IgD-negative memory B cell (primary cell): ENCODE results near the gene BLACAT1. TPM values are rescaled to one million over a fixed set of nuclear protein-coding genes. Genes with fewer than 3 reads are reported as not detected.
A peak's percentile ranks its signal among the peaks of the same experiment; 100 is the strongest.
"Not testable (repeated sequence)": the region's sequence is repeated elsewhere in the genome, so short reads cannot be mapped to it uniquely, and the experiment has no call there.

Experiments used
- H3K27ac Mint-ChIP-seq, 3 donors: one replicate each; pipeline ENCODE4 v1.8.0; 2020 to 2022; ENCODE audit warnings: mild to moderate bottlenecking in 3 of 3, mixed read lengths in 3 of 3, moderate library complexity in 1 of 3
- H3K27me3 Mint-ChIP-seq: one replicate; pipeline ENCODE4 v1.8.0; 2021; ENCODE audit warnings: mixed read lengths
- H3K36me3 Mint-ChIP-seq: one replicate; pipeline ENCODE4 v1.8.0; 2020; ENCODE audit warnings: mild to moderate bottlenecking, mixed read lengths
- H3K4me1 Mint-ChIP-seq, 3 donors: one replicate each; pipeline ENCODE4 v1.8.0; 2020 to 2022; ENCODE audit warnings: mixed read lengths in 3 of 3, mild to moderate bottlenecking in 1 of 3
- H3K4me3 Mint-ChIP-seq, 4 donors: one replicate each; pipeline ENCODE4 v1.8.0; 2020 to 2022; ENCODE audit warnings: mild to moderate bottlenecking in 4 of 4, mixed read lengths in 4 of 4, moderate library complexity in 3 of 4
- H3K9me3 Mint-ChIP-seq, 3 donors: one replicate each; pipeline ENCODE4 v1.8.0; 2020 to 2021; ENCODE audit warnings: mixed read lengths in 3 of 3, mild to moderate bottlenecking in 1 of 3
- polyA plus RNA-seq: library from polyadenylated mRNA; unstranded; fragments of 300-500 nt; fragmentation: Illumina TruSeq; gene quantifications from one replicate; pipeline ENCODE4 v1.2.3, GENCODE V29; 2021

The BLACAT1 gene
- polyA plus RNA-seq, 1 donor from 2014 or later: not detected

GRCh38 chr1:205432692-205433091, 23.2 kb downstream of the BLACAT1 start:
- H3K27me3 Mint-ChIP-seq, H3K9me3 Mint-ChIP-seq, H3K36me3 Mint-ChIP-seq, H3K27ac Mint-ChIP-seq: not testable (repeated sequence)
- Mint-ChIP-seq H3K4me3 (peak overlapping the region in 1 of 4 donors; percentile 45), H3K4me1 (peaks cover 28 to 44% (median 29%) of the 10 kb centered on the region in 3 donors)

DNA sequence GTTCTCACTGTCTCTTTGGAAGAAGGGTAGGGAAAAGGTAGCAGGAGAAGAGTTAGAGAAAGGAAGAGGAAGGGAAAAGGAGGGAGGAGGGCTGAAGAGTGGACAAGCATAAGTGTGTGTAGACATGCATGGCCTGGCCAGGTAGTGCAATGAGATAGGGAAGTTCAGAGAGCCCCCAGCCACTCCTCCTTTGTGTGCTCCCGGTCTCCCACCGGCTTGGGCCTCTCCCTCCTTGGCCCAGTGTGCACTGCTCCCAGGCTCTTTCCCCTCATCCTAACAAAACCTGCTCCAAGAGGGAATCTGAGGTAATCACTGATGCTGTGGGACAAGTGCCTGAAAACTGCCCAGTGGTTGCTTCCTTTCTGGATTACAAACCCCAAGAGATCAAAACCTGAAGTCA, 23.7 kb downstream of the BLACAT1 start:
- H3K27ac Mint-ChIP-seq: peak overlapping the region in 1 of 3 donors; percentile 33
- peaks cover 3% of the 10 kb centered on the region for H3K27me3 Mint-ChIP-seq
- no peaks in the 10 kb centered on the region for H3K36me3 Mint-ChIP-seq
- H3K4me3 Mint-ChIP-seq: peak overlapping the region in 1 of 4 donors; percentile 89
- no peaks in the 10 kb centered on the region for H3K9me3 Mint-ChIP-seq
- peaks cover 28 to 41% (median 29%) of the 10 kb centered on the region in 3 donors for H3K4me1 Mint-ChIP-seq

DNA sequence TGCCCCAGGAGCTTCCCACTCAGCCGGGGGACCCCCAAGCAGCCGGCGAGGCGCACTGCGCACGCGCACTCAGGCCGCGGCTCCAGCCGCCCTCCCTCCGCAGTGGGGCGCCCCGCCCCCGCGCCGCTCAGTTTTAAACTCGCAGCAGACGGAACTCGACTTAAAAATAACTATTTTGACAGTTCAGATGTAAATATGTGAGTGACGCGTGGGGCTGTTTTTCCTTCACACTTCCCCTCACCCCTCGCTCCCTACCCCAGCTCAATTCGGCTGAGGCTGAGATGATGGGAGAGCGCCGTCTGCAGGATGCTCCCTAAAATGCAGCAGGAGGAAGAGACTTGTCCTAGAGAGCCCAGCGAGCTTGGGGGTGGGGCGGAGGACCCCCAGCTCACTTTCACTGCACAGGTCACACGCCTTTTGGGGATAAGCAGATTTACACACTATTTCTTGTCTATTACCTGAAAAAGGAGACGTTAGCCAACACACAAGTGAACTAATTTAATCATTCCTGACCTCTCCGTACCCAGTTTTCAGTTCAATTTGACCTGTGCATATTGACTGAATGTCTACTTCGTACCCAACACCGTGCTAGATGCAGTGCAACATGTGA, 25.0 kb downstream of the BLACAT1 start:
- Mint-ChIP-seq H3K9me3 (no peaks in the 10 kb centered on the region), H3K36me3 (no peaks in the 10 kb centered on the region), H3K27ac (peak overlapping the region in 2 of 3 donors; percentile 27 to 72), H3K4me1 (peaks cover 23 to 35% (median 29%) of the 10 kb centered on the region in 3 donors), H3K4me3 (peak overlapping the region; percentile 44 to 90 (median 85)), H3K27me3 (peaks cover 3% of the 10 kb centered on the region)

GRCh38 chr1:205429762-205430695, 25.8 kb downstream of the BLACAT1 start:
- Mint-ChIP-seq H3K27me3 (peaks cover 3% of the 10 kb centered on the region), H3K27ac (peak overlapping the region in 2 of 3 donors; percentile 27 to 80), H3K4me1 (peaks cover 16 to 27% (median 22%) of the 10 kb centered on the region in 3 donors), H3K36me3 (no peaks in the 10 kb centered on the region), H3K9me3 (no peaks in the 10 kb centered on the region), H3K4me3 (peak overlapping the region; percentile 39 to 90 (median 85))

DNA sequence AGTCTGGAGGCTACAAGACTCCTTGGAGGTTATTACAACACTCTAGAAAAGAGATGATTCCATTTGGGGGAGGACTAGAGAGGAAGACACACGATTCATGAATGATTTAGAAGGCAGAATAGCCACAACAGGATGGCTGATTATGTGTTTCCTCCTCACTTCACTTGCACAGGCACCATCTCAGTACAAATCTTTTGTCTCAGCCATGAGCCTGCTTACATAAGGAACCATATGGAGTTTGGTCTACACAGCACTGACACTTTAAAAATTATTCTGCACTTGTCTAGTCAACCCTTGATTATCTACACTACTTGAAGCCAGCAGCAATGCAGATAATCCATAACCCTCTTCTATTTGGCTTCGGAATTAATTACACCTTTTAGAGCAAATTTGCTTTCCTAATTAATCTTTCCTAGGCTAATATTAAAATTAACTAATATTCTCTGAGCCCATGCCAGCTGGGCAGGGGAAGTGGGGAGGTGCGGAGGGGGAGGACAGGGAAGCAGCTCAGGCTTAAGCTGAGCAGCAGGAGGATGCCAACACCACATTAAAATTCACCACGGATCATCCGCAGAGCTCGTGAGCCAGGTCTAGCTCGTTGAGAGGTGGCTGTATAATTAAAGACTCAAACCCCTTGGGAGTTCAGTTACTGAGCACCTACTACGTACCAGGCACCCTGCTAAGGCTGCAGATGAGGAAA, 30.8 kb downstream of the BLACAT1 start:
- Mint-ChIP-seq H3K4me3 (no peak overlapping the region), H3K9me3 (no peaks in the 10 kb centered on the region), H3K36me3 (no peaks in the 10 kb centered on the region), H3K27ac (no peak overlapping the region), H3K27me3 (peaks cover 3% of the 10 kb centered on the region), H3K4me1 (peaks cover 4 to 8% (median 5%) of the 10 kb centered on the region in 3 donors)

- Mint-ChIP-seq H3K9me3 (no peaks in the 10 kb centered on the region), H3K36me3 (no peaks in the 10 kb centered on the region), H3K4me3 (no peak overlapping the region), H3K27ac (no peak overlapping the region), H3K27me3 (peaks cover 3% of the 10 kb centered on the region), H3K4me1 (peaks cover 0 to 6% (median 2%) of the 10 kb centered on the region in 3 donors)
Measured at GRCh38 chr1:205423814-205424399, 31.9 kb downstream of the BLACAT1 start.

DNA sequence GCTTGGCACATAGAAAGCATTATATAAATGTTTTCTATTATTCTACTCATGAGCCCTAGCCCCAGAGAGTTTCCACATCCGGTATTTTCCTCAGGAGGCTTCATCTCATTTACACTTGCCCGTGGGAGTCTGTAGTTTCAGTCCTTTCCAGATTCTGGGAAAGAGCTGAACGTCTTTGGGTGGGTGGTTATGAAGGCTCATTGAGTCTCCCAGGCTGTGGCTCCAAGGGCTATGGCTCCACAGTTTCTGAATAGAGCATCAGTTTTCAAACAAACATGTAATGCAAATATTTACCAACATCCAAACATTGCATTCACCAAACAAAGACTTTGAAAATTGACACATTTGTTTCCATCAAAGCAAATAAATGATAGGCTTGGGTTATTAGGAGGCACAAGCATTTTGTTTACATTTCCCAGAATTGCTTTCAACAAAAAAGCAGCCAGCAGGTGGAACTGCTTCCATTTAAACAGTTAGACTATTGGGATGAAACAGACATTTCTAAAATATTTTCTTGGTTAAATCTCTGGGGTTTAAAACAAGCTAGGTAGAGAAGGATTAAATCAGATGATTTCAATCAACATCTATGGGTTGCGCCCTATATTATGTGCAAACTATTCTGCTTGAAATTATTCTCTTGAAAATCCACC, 32.7 kb downstream of the BLACAT1 start:
- peaks cover 3% of the 10 kb centered on the region for H3K27me3 Mint-ChIP-seq
- peaks cover 0 to 3% (median 0%) of the 10 kb centered on the region in 3 donors for H3K4me1 Mint-ChIP-seq
- no peaks in the 10 kb centered on the region for H3K36me3 Mint-ChIP-seq
- H3K4me3 Mint-ChIP-seq: no peak overlapping the region
- no peaks in the 10 kb centered on the region for H3K9me3 Mint-ChIP-seq
- no peak overlapping the region for H3K27ac Mint-ChIP-seq

GRCh38 chr1:205421798-205422197, 34.0 kb downstream of the BLACAT1 start, which contains the start of gene LEMD1:
LEMD1 (minus strand) TSS chr1:205422056; CDS start chr1:205420536, 1,520 bp downstream.
- no peaks in the 10 kb centered on the region for H3K36me3 Mint-ChIP-seq
- peaks cover 0 to 3% (median 0%) of the 10 kb centered on the region in 3 donors for H3K4me1 Mint-ChIP-seq
- H3K4me3 Mint-ChIP-seq: no peak within 1 kb of the TSS
- no peaks in the 10 kb centered on the region for H3K9me3 Mint-ChIP-seq
- H3K27ac Mint-ChIP-seq: no peak within 1 kb of the TSS
- H3K27me3 Mint-ChIP-seq: peaks cover 3% of the 10 kb centered on the region

- Mint-ChIP-seq H3K27me3 (peaks cover under 1% of the 10 kb centered on the region), H3K9me3 (no peaks in the 10 kb centered on the region), H3K4me1 (no peaks in the 10 kb centered on the region), H3K36me3 (no peaks in the 10 kb centered on the region), H3K4me3 (no peak overlapping the region), H3K27ac (no peak overlapping the region)
Measured at GRCh38 chr1:205420938-205421337, 34.9 kb downstream of the BLACAT1 start.

- H3K4me1 Mint-ChIP-seq: peaks cover 0 to 3% (median 3%) of the 10 kb centered on the region in 3 donors
- H3K36me3 Mint-ChIP-seq: no peaks in the 10 kb centered on the region
- no peaks in the 10 kb centered on the region for H3K27me3 Mint-ChIP-seq
- no peaks in the 10 kb centered on the region for H3K9me3 Mint-ChIP-seq
- no peak overlapping the region for H3K27ac Mint-ChIP-seq
- no peak overlapping the region for H3K4me3 Mint-ChIP-seq
Measured at GRCh38 chr1:205417870-205418635, 37.8 kb downstream of the BLACAT1 start.

DNA sequence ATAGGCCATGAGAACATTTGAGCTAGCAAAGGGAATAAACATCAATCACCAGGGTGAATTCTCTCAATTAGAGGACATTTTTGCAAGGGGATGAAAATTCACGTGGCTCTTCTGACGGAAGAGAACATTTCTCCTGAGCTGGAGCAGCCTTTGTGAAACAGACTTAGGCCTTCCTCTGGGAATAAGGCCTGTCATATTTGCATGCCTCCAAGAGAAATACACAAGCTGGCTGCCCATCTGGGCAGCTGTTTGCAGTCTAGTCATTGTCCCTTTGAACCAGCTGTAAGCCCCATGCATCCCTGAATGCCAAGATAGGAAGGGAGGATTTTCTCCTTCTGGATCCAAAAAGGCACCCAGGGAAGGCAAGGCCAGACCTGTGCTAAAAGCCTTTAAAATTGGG, 39.5 kb downstream of the BLACAT1 start:
- Mint-ChIP-seq H3K9me3 (no peaks in the 10 kb centered on the region), H3K27ac (no peak overlapping the region), H3K4me3 (no peak overlapping the region), H3K27me3 (peaks cover 1% of the 10 kb centered on the region), H3K4me1 (peaks cover 0 to 5% (median 3%) of the 10 kb centered on the region in 3 donors), H3K36me3 (peaks cover 1% of the 10 kb centered on the region)

- Mint-ChIP-seq H3K27me3 (peaks cover 11% of the 10 kb centered on the region), H3K27ac (no peak overlapping the region), H3K4me3 (no peak overlapping the region), H3K9me3 (no peaks in the 10 kb centered on the region), H3K4me1 (peaks cover 8 to 9% (median 9%) of the 10 kb centered on the region in 3 donors), H3K36me3 (peaks cover 6% of the 10 kb centered on the region)
Measured at GRCh38 chr1:205410581-205411298, 45.1 kb downstream of the BLACAT1 start.

- Mint-ChIP-seq H3K4me1 (peaks cover 6 to 8% (median 7%) of the 10 kb centered on the region in 3 donors), H3K4me3 (no peak overlapping the region), H3K9me3 (no peaks in the 10 kb centered on the region), H3K36me3 (peaks cover 6% of the 10 kb centered on the region), H3K27me3 (peaks cover 11% of the 10 kb centered on the region), H3K27ac (no peak overlapping the region)
Measured at GRCh38 chr1:205407970-205408369, 47.9 kb downstream of the BLACAT1 start.
